MCF 10A (cell line): Measurements from ENCODE around the gene TUBB2A. TPM values are rescaled to one million over a fixed set of nuclear protein-coding genes. Genes with fewer than 3 reads are reported as not detected.

Source experiments
- BruUV-seq: library from RNA; stranded (reverse); fragments of 400-500 nt; replicated peaks from 2 replicates; lab custom pipeline; 2021; lab: Mats Ljungman, UMichigan
- CTCF ChIA-PET: fragments of 300-600 bp; sonication (Branson Sonifier 250); formaldehyde crosslinking; extraction: SDS; loops from one replicate; lab custom pipeline; 2021; ENCODE audit warnings: antibody characterized with exemption, inconsistent platforms; lab: Yijun Ruan, JAX
- POLR2A ChIA-PET: fragments of 300-600, 350-650 bp; sonication (Branson Sonifier 250); formaldehyde crosslinking; extraction: SDS; loops from one replicate; lab custom pipeline; 2020; ENCODE audit warnings: antibody characterized with exemption, inconsistent platforms; lab: Yijun Ruan, JAX
- DNase-seq: peaks from one replicate; pipeline ENCODE4 v3.0.0-alpha.2; 2018; ENCODE audit not compliant: unreplicated experiment
- H3K27ac Mint-ChIP-seq: one replicate; pipeline ENCODE4 v1.8.0; 2022; ENCODE audit warnings: mild to moderate bottlenecking, low read depth, mixed read lengths; ENCODE audit not compliant: unreplicated experiment
- H3K27me3 Mint-ChIP-seq: one replicate; pipeline ENCODE4 v1.8.0; 2022; ENCODE audit warnings: mixed read lengths; ENCODE audit not compliant: insufficient read depth, unreplicated experiment
- H3K36me3 Mint-ChIP-seq: one replicate; pipeline ENCODE4 v1.8.0; 2022; ENCODE audit warnings: mild to moderate bottlenecking, moderate library complexity, mixed read lengths; ENCODE audit not compliant: insufficient read depth, unreplicated experiment
- H3K4me1 Mint-ChIP-seq: one replicate; pipeline ENCODE4 v1.8.0; 2022; ENCODE audit warnings: mixed read lengths; ENCODE audit not compliant: insufficient read depth, unreplicated experiment
- H3K4me3 Mint-ChIP-seq: one replicate; pipeline ENCODE4 v1.8.0; 2022; ENCODE audit warnings: mild to moderate bottlenecking, moderate library complexity, mixed read lengths; ENCODE audit not compliant: unreplicated experiment
- H3K9me3 Mint-ChIP-seq: one replicate; pipeline ENCODE4 v1.8.0; 2022; ENCODE audit warnings: mixed read lengths; ENCODE audit not compliant: unreplicated experiment
- CTCF ChIP-seq: fragments of 200-600 bp; IDR thresholded peaks from one replicate; pipeline ENCODE4 v1.8.0; 2022; ENCODE audit warnings: antibody characterized with exemption, mild to moderate bottlenecking; ENCODE audit not compliant: unreplicated experiment
- intact Hi-C: fragments of 100-400 bp; cut with micrococcal nuclease; formaldehyde crosslinking; loops from 2 replicates; pipeline ENCODE4 v1.14.1; 2022
- total RNA-seq: library from RNA; stranded (reverse); gene quantifications from 2 replicates; pipeline ENCODE4 v1.2.3, GENCODE V29; 2022

Gene TUBB2A
- total RNA-seq, 1 experiment from 2014 or later: 13.3 TPM

GRCh38 chr6:3195420-3195694 lies 38.0 kb upstream of the TUBB2A start:
- Mint-ChIP-seq H3K27me3 (no peaks in the 10 kb centered on the region), H3K4me1 (no peaks in the 10 kb centered on the region), H3K36me3 (no peaks in the 10 kb centered on the region), H3K4me3 (no peak overlapping the region), H3K27ac (no peak overlapping the region), H3K9me3 (peaks cover 5% of the 10 kb centered on the region)
- no peak for TF ChIP-seq CTCF
- BruUV-seq: no TSS peak
- CTCF ChIA-PET: interaction anchor here (0.6 kb wide), 1 partner anchor 34 kb away, joined by 4 read pairs; no protein-coding TSS in a partner anchor
- POLR2A ChIA-PET: no interaction called here
- intact Hi-C loops: no loop called here
- no peak for DNase-seq

- H3K36me3 Mint-ChIP-seq: no peaks in the 10 kb centered on the region
- TF ChIP-seq CTCF: no peak
- H3K9me3 Mint-ChIP-seq: no peaks in the 10 kb centered on the region
- POLR2A ChIA-PET: interaction anchor here (0.6 to 0.8 kb wide), 3 partner anchors 10 to 73 kb away, joined by 3 read pairs; no protein-coding TSS in a partner anchor
- H3K27ac Mint-ChIP-seq: no peak overlapping the region
- no peaks in the 10 kb centered on the region for H3K4me1 Mint-ChIP-seq
- H3K4me3 Mint-ChIP-seq: no peak overlapping the region
- BruUV-seq: no TSS peak
- CTCF ChIA-PET: no interaction called here
- no peak for DNase-seq
- intact Hi-C loops: no loop called here
- no peaks in the 10 kb centered on the region for H3K27me3 Mint-ChIP-seq
Measured at GRCh38 chr6:3194535-3195419, 37.4 kb upstream of the TUBB2A start.

- TF ChIP-seq CTCF: no peak
- no TSS peak for BruUV-seq
- Mint-ChIP-seq H3K4me1 (no peaks in the 10 kb centered on the region), H3K4me3 (no peak overlapping the region), H3K27ac (no peak overlapping the region), H3K27me3 (no peaks in the 10 kb centered on the region), H3K36me3 (no peaks in the 10 kb centered on the region), H3K9me3 (no peaks in the 10 kb centered on the region)
- intact Hi-C loops: no loop called here
- CTCF ChIA-PET: no interaction called here
- POLR2A ChIA-PET: no interaction called here
- DNase-seq: no peak
Measured at GRCh38 chr6:3193102-3193849, 35.9 kb upstream of the TUBB2A start.

- H3K36me3 Mint-ChIP-seq: no peaks in the 10 kb centered on the region
- H3K9me3 Mint-ChIP-seq: no peaks in the 10 kb centered on the region
- H3K4me3 Mint-ChIP-seq: no peak overlapping the region
- ChIA-PET POLR2A (interaction anchor here (0.5 to 1.1 kb wide), 3 partner anchors 17 to 217 kb away, joined by 3 read pairs; no protein-coding TSS in a partner anchor), CTCF (interaction anchor here (0.6 to 0.8 kb wide), 2 partner anchors 14 to 43 kb away, joined by 3 to 5 read pairs; no protein-coding TSS in a partner anchor)
- H3K27ac Mint-ChIP-seq: no peak overlapping the region
- DNase-seq: no peak
- no peak for TF ChIP-seq CTCF
- no peaks in the 10 kb centered on the region for H3K27me3 Mint-ChIP-seq
- no peaks in the 10 kb centered on the region for H3K4me1 Mint-ChIP-seq
- BruUV-seq: no TSS peak
- intact Hi-C loops: no loop called here
Measured at GRCh38 chr6:3190779-3191178, 33.4 kb upstream of the TUBB2A start.
